IMR-90 (cell line): ENCODE results near the gene ASB4. TPM values are rescaled to one million over a fixed set of nuclear protein-coding genes. Genes with fewer than 3 reads are reported as not detected.

Experiments used
- ATAC-seq: fragments of 200-7000 bp; cut with Tn5 transposase; 2 replicates; pipeline ENCODE4 v1.9.1; 2020; ENCODE audit warnings: low read depth, mild to moderate bottlenecking, moderate library complexity
- BruUV-seq: library from RNA; stranded (reverse); fragments of 400-500 nt; replicated peaks from 2 replicates; lab custom pipeline; 2021; lab: Mats Ljungman, UMichigan
- CTCF ChIA-PET: fragments of 300-600 bp; formaldehyde crosslinking; extraction: SDS; loops from one replicate; lab custom pipeline; 2021; ENCODE audit warnings: antibody characterized with exemption; lab: Yijun Ruan, JAX
- POLR2A ChIA-PET: fragments of 300-600 bp; sonication (Branson Sonifier 250); formaldehyde crosslinking; loops from one replicate; lab custom pipeline; 2022; ENCODE audit warnings: antibody characterized with exemption; ENCODE audit not compliant: unreplicated experiment; lab: Charles Lee
- DNase-seq: peaks from one replicate; pipeline ENCODE4 v3.0.0; 2013
- H2AFZ ChIP-seq: replicated peaks from 2 replicates; pipeline ENCODE3; 2013; ENCODE audit warnings: low read length, mild to moderate bottlenecking; ENCODE audit not compliant: poor library complexity
- H2AK5ac ChIP-seq: 2 replicates; pipeline ENCODE4 v1.6.1; 2013; ENCODE audit warnings: low read depth, low read length, inconsistent platforms
- H2AK9ac ChIP-seq: replicated peaks from 2 replicates; pipeline ENCODE3; 2013; ENCODE audit warnings: mild to moderate bottlenecking, low read depth, low read length, moderate library complexity; ENCODE audit not compliant: poor library complexity
- H2BK120ac ChIP-seq: 2 replicates; pipeline ENCODE4 v1.6.1; 2013; ENCODE audit warnings: low read depth, low read length, inconsistent platforms
- H2BK15ac ChIP-seq: 3 replicates; pipeline ENCODE4 v1.6.1; 2013; ENCODE audit warnings: low read depth, low read length, inconsistent platforms
- H2BK20ac ChIP-seq: 2 replicates; pipeline ENCODE4 v1.6.1; 2013; ENCODE audit warnings: low read depth, mild to moderate bottlenecking, inconsistent platforms, low read length, moderate library complexity
- H2BK5ac ChIP-seq: 2 replicates; pipeline ENCODE4 v1.6.1; 2013; ENCODE audit warnings: mild to moderate bottlenecking, low read depth, low read length, inconsistent platforms; ENCODE audit not compliant: poor library complexity, severe bottlenecking
- H3K14ac ChIP-seq: replicated peaks from 2 replicates; pipeline ENCODE4 v1.6.1; 2013; ENCODE audit warnings: low read depth, low read length, inconsistent platforms
- H3K18ac ChIP-seq: 2 replicates; pipeline ENCODE4 v1.6.1; 2013; ENCODE audit warnings: low read depth, low read length, control low read depth
- H3K23ac ChIP-seq: 2 replicates; pipeline ENCODE4 v1.6.1; 2013; ENCODE audit warnings: low read depth, low read length, inconsistent platforms
- H3K27ac ChIP-seq: 2 replicates; pipeline ENCODE4 v1.5.1; 2013; ENCODE audit warnings: mild to moderate bottlenecking, control low read depth, low read length; ENCODE audit not compliant: insufficient read depth
- H3K27me3 ChIP-seq: 2 replicates; pipeline ENCODE4 v1.6.1; 2013; ENCODE audit warnings: low read length; ENCODE audit not compliant: control insufficient read depth, insufficient read depth
- H3K36me3 ChIP-seq: 2 replicates; pipeline ENCODE4 v1.6.1; 2013; ENCODE audit warnings: low read length, mixed read lengths; ENCODE audit not compliant: control insufficient read depth, insufficient read depth
- H3K4ac ChIP-seq: 2 replicates; pipeline ENCODE4 v1.6.1; 2013; ENCODE audit warnings: low read depth, low read length, inconsistent platforms
- H3K4me1 ChIP-seq: 2 replicates; pipeline ENCODE4 v1.6.1; 2013; ENCODE audit warnings: low read length, mixed read lengths; ENCODE audit not compliant: control insufficient read depth, insufficient read depth
- H3K4me2 ChIP-seq: 2 replicates; pipeline ENCODE4 v1.6.1; 2013; ENCODE audit warnings: low read depth, mild to moderate bottlenecking, control low read depth, low read length, moderate library complexity
- H3K4me3 ChIP-seq: 2 replicates; pipeline ENCODE4 v1.5.1; 2013; ENCODE audit warnings: low read depth, mild to moderate bottlenecking, control low read depth, low read length, moderate library complexity; ENCODE audit not compliant: insufficient read depth
- H3K56ac ChIP-seq: 2 replicates; pipeline ENCODE4 v1.6.1; 2013; ENCODE audit warnings: low read length, inconsistent platforms; ENCODE audit not compliant: insufficient read depth; ENCODE audit errors: extremely low read depth
- H3K79me1 ChIP-seq, 2 experiments: 2 replicates each; pipeline ENCODE4 v1.6.1; 2013; ENCODE audit warnings: low read length in 2 of 2, inconsistent platforms in 1 of 2, low read depth in 1 of 2
- H3K9ac ChIP-seq: 2 replicates; pipeline ENCODE4 v1.6.1; 2013; ENCODE audit warnings: low read depth, low read length, control low read depth
- H3K9me1 ChIP-seq: 2 replicates; pipeline ENCODE4 v1.6.1; 2013; ENCODE audit warnings: low read length, inconsistent platforms; ENCODE audit not compliant: insufficient read depth
- H3K9me3 ChIP-seq: 2 replicates; pipeline ENCODE4 v1.6.1; 2013; ENCODE audit warnings: low read length; ENCODE audit not compliant: control insufficient read depth, insufficient read depth
- H4K20me1 ChIP-seq: 2 replicates; pipeline ENCODE4 v1.6.1; 2013; ENCODE audit warnings: low read length, inconsistent platforms; ENCODE audit not compliant: insufficient read depth
- H4K5ac ChIP-seq: 2 replicates; pipeline ENCODE4 v1.6.1; 2013; ENCODE audit warnings: mild to moderate bottlenecking, low read depth, low read length, control low read depth
- H4K8ac ChIP-seq, 2 experiments: 2 replicates each; pipeline ENCODE4 v1.6.1; 2013; ENCODE audit warnings: low read depth in 2 of 2, low read length in 2 of 2, control low read depth in 1 of 2, inconsistent platforms in 1 of 2
- H4K91ac ChIP-seq: 2 replicates; pipeline ENCODE4 v1.6.1; 2013; ENCODE audit warnings: low read depth, low read length, inconsistent platforms; ENCODE audit not compliant: insufficient read depth
- CTCF ChIP-seq: conservative IDR thresholded peaks from 2 replicates; pipeline ENCODE4 v1.5.1; 2012; ENCODE audit warnings: mild to moderate bottlenecking, low read depth, low read length, improper control_type of control experiment
- FOS ChIP-seq: fragments of 150-350 bp; IDR thresholded peaks from 2 replicates; pipeline ENCODE4 v1.6.1; 2016; ENCODE audit warnings: low read depth, low read length
- MAZ ChIP-seq: IDR thresholded peaks from 2 replicates; pipeline ENCODE4 v1.6.1; 2012; ENCODE audit warnings: low read depth, mild to moderate bottlenecking, low read length, improper control_type of control experiment, moderate library complexity, borderline replicate concordance
- POLR2A ChIP-seq: IDR thresholded peaks from 2 replicates; pipeline ENCODE4 v1.6.1; 2012; ENCODE audit warnings: mild to moderate bottlenecking, low read depth, low read length
- USF2 ChIP-seq: fragments of 150-350 bp; IDR thresholded peaks from 2 replicates; pipeline ENCODE4 v1.6.1; 2017; ENCODE audit warnings: mild to moderate bottlenecking, antibody characterized with exemption, low read length, low read depth
- WGBS, 2 experiments: methylation state at CpG; one replicate each; pipeline versions ENCODE4 v1.1.5 to v1.1.7; 2013; ENCODE audit warnings: missing lambda C conversion rate in 2 of 2; ENCODE audit not compliant: insufficient read length in 1 of 2; ENCODE audit errors: extremely low coverage in 2 of 2; 5-methylcytosine and 5-hydroxymethylcytosine counted together
- dilution Hi-C: fragments of 300-500 bp; cut with HindIII; formaldehyde crosslinking; loops from one replicate; pipeline ENCODE4 v1.14.3; 2018; ENCODE audit warnings: low sequenced_read_pairs; ENCODE audit not compliant: unreplicated experiment
- in situ Hi-C: fragments of 300-500 bp; cut with MboI; formaldehyde crosslinking; loops from 3 replicates; pipeline ENCODE4 v1.14.3; 2019; ENCODE audit warnings: low sequenced_read_pairs, inconsistent platforms, mixed read lengths
- intact Hi-C: fragments of 100-400 bp; cut with micrococcal nuclease; formaldehyde crosslinking; loops from 2 replicates; pipeline ENCODE4 v1.10.0; 2022
- polyA plus RNA-seq, 3 experiments: library from polyadenylated mRNA; depleted of rRNA; stranded (reverse); fragments of >200 nt; gene quantifications; 2 replicates each; pipeline ENCODE4 v1.2.3, GENCODE V29; 2012; ENCODE audit warnings: low replicate concordance in 1 of 3
- total RNA-seq: library from RNA; depleted of rRNA; stranded (reverse); fragments of >200 nt; gene quantifications from 2 replicates; pipeline ENCODE4 v1.2.3, GENCODE V29; 2012

Gene ASB4
- total and polyA plus RNA-seq, 2 of the 4 experiments (the other 2 are of a cell fraction) = not detected

- 0% methylated on average over 1 of the region's 3 CpGs; no CpG with 5 or more reads in 1 of the 2 experiments for WGBS, 2 experiments
- in situ Hi-C loops = loop anchor here (25.0 kb wide), 1 partner anchor 1203 kb away; no protein-coding TSS in a partner anchor
These were observed 4.6 kb downstream of the ASB4 start for GRCh38 chr7:95490231-95490762.

More at GRCh38 chr7:95490231-95490762, 4.6 kb downstream of the ASB4 start:
- no peak overlapping the region for H3K14ac ChIP-seq
- H3K18ac ChIP-seq = no peak overlapping the region
- no peaks in the 10 kb centered on the region for H3K9me3 ChIP-seq
- ChIA-PET CTCF (interaction anchor here (0.6 to 1.7 kb wide), 4 partner anchors 13 to 925 kb away, joined by 3 to 7 read pairs (median 3); no protein-coding TSS in a partner anchor), POLR2A (interaction anchor here (0.5 to 0.6 kb wide), 2 partner anchors 200 to 1920 kb away, joined by 3 read pairs; no protein-coding TSS in a partner anchor)
- no peak overlapping the region for H2AFZ ChIP-seq
- H3K4me1 ChIP-seq = no peaks in the 10 kb centered on the region
- no peak overlapping the region for H3K4me2 ChIP-seq
- no peak overlapping the region for H4K91ac ChIP-seq
- no TSS peak for BruUV-seq
- H3K36me3 ChIP-seq = no peaks in the 10 kb centered on the region
- no peaks in the 10 kb centered on the region for H3K9me1 ChIP-seq
- H3K23ac ChIP-seq = no peak overlapping the region
- H3K79me1 ChIP-seq = no peaks in the 10 kb centered on the region
- ATAC-seq (no peak), DNase-seq (no peak)
- H4K20me1 ChIP-seq = no peaks in the 10 kb centered on the region
- peaks cover 4% of the 10 kb centered on the region; the same call in 1 of the 2 replicates for H3K27me3 ChIP-seq
- no peak overlapping the region for H3K27ac ChIP-seq
- H2AK5ac ChIP-seq = no peak overlapping the region
- H2BK120ac ChIP-seq = no peak overlapping the region
- H2AK9ac ChIP-seq = no peak overlapping the region
- H4K8ac ChIP-seq = no peak overlapping the region
- H3K4ac ChIP-seq = no peak overlapping the region
- H3K4me3 ChIP-seq = no peak overlapping the region
- dilution Hi-C loops = no loop called here
- no peak overlapping the region for H3K9ac ChIP-seq
- no peak overlapping the region for H2BK5ac ChIP-seq
- TF ChIP-seq FOS = no peak
- no peak for TF ChIP-seq USF2
- no peak for TF ChIP-seq CTCF
- no peak for TF ChIP-seq MAZ
- no peak for TF ChIP-seq POLR2A
- H2BK15ac ChIP-seq = no peak overlapping the region
- intact Hi-C loops = no loop called here
- H3K56ac ChIP-seq = no peak overlapping the region
- H4K5ac ChIP-seq = no peak overlapping the region
- no peak overlapping the region for H2BK20ac ChIP-seq
